ENCODE measurements around the gene MAMLD1. TPM values are rescaled to one million over a fixed set of nuclear protein-coding genes. Genes with fewer than 3 reads are reported as not detected.

MAMLD1 gene
- total RNA-seq, 2 donors from 2014 or later = 7.9 to 8.3 TPM

DNA sequence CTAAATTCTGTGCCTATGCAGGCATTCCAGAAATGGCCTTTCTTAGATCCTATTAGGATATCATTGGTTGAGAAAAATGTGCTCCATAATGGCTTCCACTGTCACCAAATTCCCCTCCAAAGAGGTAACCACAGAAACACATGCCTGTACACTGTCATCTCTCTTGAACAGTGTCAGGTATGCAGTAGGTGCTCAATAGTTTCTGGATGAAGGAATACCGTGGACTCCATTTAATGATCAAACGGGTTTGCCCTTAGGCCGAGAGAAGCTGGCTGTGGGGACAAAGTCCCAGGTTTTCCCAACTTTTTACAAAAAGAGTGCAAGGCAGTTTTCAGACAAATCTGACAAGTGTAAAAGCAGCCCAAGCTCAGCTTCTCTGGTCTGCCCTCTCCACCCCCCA lies 188.8 kb downstream of the MAMLD1 start:
- Histone ChIP-seq H3K9me3 (no peaks in the 10 kb centered on the region), H3K4me1 (ENCODE audit: control insufficient read depth in 1 of 2, low read depth in 2 of 2) (peaks cover 3 to 14% of the 10 kb centered on the region in 2 donors), H3K36me3 (no peaks in the 10 kb centered on the region), H3K27ac (no peak overlapping the region), H3K4me3 (no peak overlapping the region), H3K27me3 (replicated peaks; ENCODE audit: insufficient read depth) (no peaks in the 10 kb centered on the region)
- no peak for ATAC-seq (ENCODE audit: insufficient number of reproducible peaks, low FRiP score, low read depth)
- DNase-seq (ENCODE audit: low spot score) = no peak
- TF ChIP-seq, protein P1, sequence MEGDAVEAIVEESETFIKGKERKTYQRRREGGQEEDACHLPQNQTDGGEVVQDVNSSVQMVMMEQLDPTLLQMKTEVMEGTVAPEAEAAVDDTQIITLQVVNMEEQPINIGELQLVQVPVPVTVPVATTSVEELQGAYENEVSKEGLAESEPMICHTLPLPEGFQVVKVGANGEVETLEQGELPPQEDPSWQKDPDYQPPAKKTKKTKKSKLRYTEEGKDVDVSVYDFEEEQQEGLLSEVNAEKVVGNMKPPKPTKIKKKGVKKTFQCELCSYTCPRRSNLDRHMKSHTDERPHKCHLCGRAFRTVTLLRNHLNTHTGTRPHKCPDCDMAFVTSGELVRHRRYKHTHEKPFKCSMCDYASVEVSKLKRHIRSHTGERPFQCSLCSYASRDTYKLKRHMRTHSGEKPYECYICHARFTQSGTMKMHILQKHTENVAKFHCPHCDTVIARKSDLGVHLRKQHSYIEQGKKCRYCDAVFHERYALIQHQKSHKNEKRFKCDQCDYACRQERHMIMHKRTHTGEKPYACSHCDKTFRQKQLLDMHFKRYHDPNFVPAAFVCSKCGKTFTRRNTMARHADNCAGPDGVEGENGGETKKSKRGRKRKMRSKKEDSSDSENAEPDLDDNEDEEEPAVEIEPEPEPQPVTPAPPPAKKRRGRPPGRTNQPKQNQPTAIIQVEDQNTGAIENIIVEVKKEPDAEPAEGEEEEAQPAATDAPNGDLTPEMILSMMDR (IDR thresholded peaks at IDR 0.05) = no peak

DNA sequence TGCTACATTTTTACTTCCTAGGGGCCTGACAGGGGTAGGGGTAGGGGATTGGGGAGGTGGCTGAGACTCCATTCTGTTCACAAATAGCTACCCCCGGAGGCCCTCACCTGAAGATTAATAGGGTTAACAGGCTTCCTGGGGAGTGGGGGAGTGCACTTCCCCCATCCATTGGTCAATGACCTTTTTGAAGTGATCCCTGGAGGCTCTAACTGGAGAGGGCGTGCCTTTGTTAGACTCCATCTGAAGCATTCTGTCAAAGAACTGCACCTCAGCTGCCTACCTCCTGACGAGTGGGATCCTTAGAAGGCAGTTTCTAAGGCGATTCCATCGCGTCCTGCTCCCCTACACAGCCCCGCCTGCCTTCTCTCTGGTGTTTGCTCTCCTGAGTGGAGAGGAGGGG lies 195.3 kb downstream of the MAMLD1 start:
- TF ChIP-seq, protein P1 (IDR thresholded peaks at IDR 0.05) = no peak
- no peak for ATAC-seq (ENCODE audit: insufficient number of reproducible peaks, low FRiP score, low read depth)
- H3K36me3 ChIP-seq = no peaks in the 10 kb centered on the region
- no peak overlapping the region for H3K4me3 ChIP-seq
- H3K27me3 ChIP-seq (replicated peaks; ENCODE audit: insufficient read depth) = no peaks in the 10 kb centered on the region
- no peak overlapping the region for H3K27ac ChIP-seq
- DNase-seq (ENCODE audit: low spot score) = no peak
- no peaks in the 10 kb centered on the region for H3K4me1 ChIP-seq (ENCODE audit: control insufficient read depth in 1 of 2, low read depth in 2 of 2)
- H3K9me3 ChIP-seq = no peaks in the 10 kb centered on the region

Other genes with a start within 250 kb of the MAMLD1 start
- 10 to 100 TPM; 18.8 to 21.4 TPM for gene MTM1, start 205.3 kb downstream of the MAMLD1 start, total RNA-seq

Measured in thoracic aorta (tissue), 2 donors.